Mucosa of descending colon (tissue), 3 donors: ENCODE data around the gene PLCH2. TPM values are rescaled to one million over a fixed set of nuclear protein-coding genes. Genes with fewer than 3 reads are reported as not detected.
"Not testable (repeated sequence)": the region's sequence is repeated elsewhere in the genome, so short reads cannot be mapped to it uniquely, and the experiment has no call there.

Source experiments
- ATAC-seq: fragments of 200-7000 bp; cut with Tn5 transposase; one replicate; pipeline ENCODE4 v1.9.1; 2020; ENCODE audit warnings: mild to moderate bottlenecking, moderate library complexity
- DNase-seq, 3 donors: peaks; one replicate each; pipeline ENCODE4 v3.0.0-alpha.2; 2020
- H3K36me3 ChIP-seq: fragments of 200-600 bp; one replicate; pipeline ENCODE4 v1.8.0; 2021; ENCODE audit warnings: low read depth, mild to moderate bottlenecking
- H3K4me1 ChIP-seq: fragments of 200-600 bp; one replicate; pipeline ENCODE4 v1.8.0; 2021; ENCODE audit warnings: low read depth, mild to moderate bottlenecking
- H3K4me3 ChIP-seq: fragments of 200-600 bp; one replicate; pipeline ENCODE4 v1.8.0; 2021; ENCODE audit warnings: mild to moderate bottlenecking
- H3K9me3 ChIP-seq: fragments of 200-600 bp; one replicate; pipeline ENCODE4 v1.8.0; 2021; ENCODE audit warnings: mild to moderate bottlenecking
- intact Hi-C, 2 donors: fragments of 100-400 bp; cut with DNase I in 1 of 2; cut with micrococcal nuclease in 1 of 2; formaldehyde crosslinking; loops; one replicate each; pipeline versions ENCODE4 v1.11.0 to v1.11.1; 2022; cut with DNase I, micrococcal nuclease
- total RNA-seq, 3 donors: library from RNA; stranded (reverse); fragmentation: NEBNext Ultra II Directional in 2 of 3; extraction: Animal tissue kit (Norgen Biotek cat#: 25700) in 2 of 3; gene quantifications; one replicate each; pipeline versions ENCODE4 v1.2.1 to v1.2.4, GENCODE V29; 2021 to 2023
- TF ChIP-seq, protein P1 (sequence below): fragments of 200-600 bp; IDR thresholded peaks from one replicate; pipeline ENCODE4 v1.8.0; 2022; ENCODE audit warnings: antibody characterized with exemption, mild to moderate bottlenecking
- donor health status: DM: no; HTN: no; CAD: no; lungs with moderate emphysema.
- donor health status: DM: no; HTN: no; CAD: no.
- donor health status: DM: no; HTN: yes; CAD: no.

PLCH2 gene
- total RNA-seq, 3 donors from 2014 or later, result 1.2 to 6.8 (median 1.9) TPM

DNA sequence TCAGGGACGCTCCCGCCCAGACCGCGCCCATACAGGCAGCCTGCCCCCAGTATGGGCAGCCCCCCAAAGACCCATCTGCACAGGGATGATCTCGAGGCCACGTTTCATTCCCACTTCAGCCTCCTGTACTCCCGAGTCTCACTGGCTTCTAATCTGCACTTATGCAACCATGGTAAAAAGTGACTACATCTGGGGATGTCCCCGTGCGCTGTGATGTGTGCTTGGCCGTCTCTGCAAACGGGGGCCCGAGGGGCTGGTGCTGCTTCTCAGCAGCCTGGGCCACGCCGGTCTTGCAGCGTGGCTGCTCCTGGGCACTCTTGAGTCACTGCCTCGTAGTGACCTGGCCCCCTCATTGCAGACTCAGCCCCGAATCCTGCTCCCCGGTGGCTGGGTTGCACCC is 17.4 kb upstream of the PLCH2 start:
- Histone ChIP-seq H3K36me3 (no peaks in the 10 kb centered on the region), H3K4me3 (no peak overlapping the region), H3K9me3 (no peaks in the 10 kb centered on the region), H3K4me1 (no peaks in the 10 kb centered on the region)
- ATAC-seq, result no peak
- no peak for DNase-seq
- intact Hi-C loops, result no loop called here
- TF ChIP-seq, protein P1, sequence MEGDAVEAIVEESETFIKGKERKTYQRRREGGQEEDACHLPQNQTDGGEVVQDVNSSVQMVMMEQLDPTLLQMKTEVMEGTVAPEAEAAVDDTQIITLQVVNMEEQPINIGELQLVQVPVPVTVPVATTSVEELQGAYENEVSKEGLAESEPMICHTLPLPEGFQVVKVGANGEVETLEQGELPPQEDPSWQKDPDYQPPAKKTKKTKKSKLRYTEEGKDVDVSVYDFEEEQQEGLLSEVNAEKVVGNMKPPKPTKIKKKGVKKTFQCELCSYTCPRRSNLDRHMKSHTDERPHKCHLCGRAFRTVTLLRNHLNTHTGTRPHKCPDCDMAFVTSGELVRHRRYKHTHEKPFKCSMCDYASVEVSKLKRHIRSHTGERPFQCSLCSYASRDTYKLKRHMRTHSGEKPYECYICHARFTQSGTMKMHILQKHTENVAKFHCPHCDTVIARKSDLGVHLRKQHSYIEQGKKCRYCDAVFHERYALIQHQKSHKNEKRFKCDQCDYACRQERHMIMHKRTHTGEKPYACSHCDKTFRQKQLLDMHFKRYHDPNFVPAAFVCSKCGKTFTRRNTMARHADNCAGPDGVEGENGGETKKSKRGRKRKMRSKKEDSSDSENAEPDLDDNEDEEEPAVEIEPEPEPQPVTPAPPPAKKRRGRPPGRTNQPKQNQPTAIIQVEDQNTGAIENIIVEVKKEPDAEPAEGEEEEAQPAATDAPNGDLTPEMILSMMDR, result no peak

DNA sequence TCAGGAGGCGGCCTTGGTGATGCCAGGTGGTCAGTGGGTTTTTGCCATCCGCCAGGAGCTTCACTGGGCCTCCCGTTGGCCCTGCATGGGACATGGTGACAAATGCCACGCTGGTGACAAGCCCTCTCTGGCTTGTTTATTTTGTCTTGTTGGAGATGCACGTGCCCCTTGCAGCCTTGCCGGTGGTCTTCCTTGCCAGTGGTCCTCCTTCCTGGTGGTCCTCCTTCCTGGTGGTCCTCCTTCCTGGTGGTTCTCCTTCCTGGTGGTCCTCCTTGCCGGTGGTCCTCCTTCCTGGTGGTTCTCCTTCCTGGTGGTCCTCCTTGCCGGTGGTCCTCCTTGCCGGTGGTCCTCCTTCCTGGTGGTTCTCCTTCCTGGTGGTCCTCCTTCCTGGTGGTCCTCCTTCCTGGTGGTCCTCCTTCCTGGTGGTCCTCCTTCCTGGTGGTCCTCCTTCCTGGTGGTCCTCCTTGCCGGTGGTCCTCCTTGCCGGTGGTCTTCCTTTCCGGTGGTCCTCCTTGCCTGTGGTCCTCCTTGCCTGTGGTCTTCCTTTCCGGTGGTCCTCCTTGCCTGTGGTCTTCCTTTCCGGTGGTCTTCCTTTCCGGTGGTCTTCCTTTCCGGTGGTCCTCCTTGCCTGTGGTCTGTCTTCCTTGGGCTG is 16.9 kb upstream of the PLCH2 start:
- DNase-seq, H3K4me3 ChIP-seq, H3K4me1 ChIP-seq, intact Hi-C loops, H3K36me3 ChIP-seq, H3K9me3 ChIP-seq, ATAC-seq: not testable (repeated sequence)

DNA sequence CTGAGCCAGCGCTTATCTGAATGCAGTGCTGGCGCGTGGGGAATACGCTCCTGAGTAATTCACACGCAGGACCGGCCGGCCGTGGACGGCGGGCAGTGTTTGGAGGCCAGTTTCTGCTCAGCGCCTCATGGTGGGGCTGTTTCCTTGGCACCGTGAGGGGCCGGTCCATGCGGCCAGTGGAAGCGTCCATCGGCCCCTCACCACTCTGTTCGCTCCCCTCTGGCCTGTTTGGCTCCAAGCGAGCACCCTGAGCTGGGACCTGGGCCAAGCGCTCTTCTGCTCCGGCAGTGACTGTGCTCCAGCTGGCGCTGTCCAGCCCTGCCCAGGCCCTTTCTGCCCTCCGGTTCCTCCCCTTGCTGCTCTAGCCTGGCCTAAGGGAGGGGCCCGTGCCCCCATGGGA is 16.3 kb upstream of the PLCH2 start:
- H3K9me3 ChIP-seq, result no peaks in the 10 kb centered on the region
- no peak overlapping the region for H3K4me3 ChIP-seq
- intact Hi-C loops, result no loop called here
- no peak for DNase-seq
- TF ChIP-seq, protein P1, result no peak
- H3K4me1 ChIP-seq, result no peaks in the 10 kb centered on the region
- no peaks in the 10 kb centered on the region for H3K36me3 ChIP-seq
- no peak for ATAC-seq

DNA sequence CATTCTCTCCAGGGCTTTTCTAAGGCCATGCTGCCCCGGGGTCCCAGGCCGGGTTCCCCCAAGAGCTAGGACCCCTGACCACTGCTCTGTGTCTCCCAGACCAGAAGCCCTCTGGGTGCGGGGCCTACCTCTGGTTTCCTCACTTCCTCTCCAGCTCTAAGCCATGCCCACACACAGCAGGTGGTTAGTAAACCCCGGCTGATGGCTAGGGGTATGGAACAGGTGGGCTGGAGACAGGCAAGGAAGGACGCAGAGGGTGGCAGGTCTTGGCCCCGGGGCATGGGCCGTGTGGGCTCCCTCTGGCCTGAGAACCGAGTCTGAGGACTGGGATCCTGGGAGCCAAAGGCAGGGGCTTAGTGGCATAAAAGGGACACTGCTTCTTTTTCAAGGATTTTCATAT is 15.9 kb upstream of the PLCH2 start:
- H3K9me3 ChIP-seq, result no peaks in the 10 kb centered on the region
- intact Hi-C loops, result no loop called here
- TF ChIP-seq, protein P1, result no peak
- H3K36me3 ChIP-seq, result no peaks in the 10 kb centered on the region
- no peaks in the 10 kb centered on the region for H3K4me1 ChIP-seq
- H3K4me3 ChIP-seq, result no peak overlapping the region
- ATAC-seq (no peak), DNase-seq (no peak)

DNA sequence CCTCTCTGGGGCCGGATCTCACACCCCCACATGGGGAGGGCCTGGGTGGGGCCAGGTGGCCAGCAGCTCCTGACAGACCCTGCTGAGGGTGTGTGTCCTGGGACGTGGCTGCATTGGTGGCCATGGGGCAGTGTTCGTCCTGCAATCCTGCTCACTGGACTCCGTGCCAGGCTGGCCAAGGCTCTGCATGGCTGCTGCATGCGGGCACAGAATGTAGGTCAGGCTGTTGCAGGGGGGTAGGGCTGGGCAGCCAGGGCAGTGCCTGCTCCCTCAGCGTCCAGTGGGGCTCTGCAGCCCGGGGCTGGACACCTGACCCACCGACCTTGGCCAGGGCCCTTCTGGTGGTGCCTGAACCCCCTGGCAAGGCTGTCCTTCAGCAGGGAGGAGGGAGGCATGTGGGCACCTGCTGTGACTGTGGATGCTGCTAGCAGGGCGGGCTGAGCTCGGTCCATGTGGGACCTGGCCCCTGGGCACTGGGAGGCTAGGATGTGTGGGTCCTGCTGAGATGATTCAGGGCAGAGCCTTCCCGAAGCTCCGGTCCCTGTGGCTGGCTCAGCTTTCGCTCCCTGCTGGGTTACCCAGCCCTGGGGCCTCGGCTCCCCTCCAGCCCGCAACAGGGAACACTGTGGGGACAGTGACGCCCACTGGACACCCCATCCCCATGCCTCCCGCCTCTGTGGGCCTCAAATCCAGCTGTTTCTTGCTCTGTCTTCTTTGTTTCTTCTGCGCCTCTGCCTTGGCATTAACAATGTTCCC is 14.9 kb upstream of the PLCH2 start:
- Histone ChIP-seq H3K4me3 (no peak overlapping the region), H3K4me1 (no peaks in the 10 kb centered on the region), H3K9me3 (no peaks in the 10 kb centered on the region), H3K36me3 (no peaks in the 10 kb centered on the region)
- no peak for ATAC-seq
- intact Hi-C loops, result no loop called here
- TF ChIP-seq, protein P1, result no peak
- DNase-seq, result no peak

DNA sequence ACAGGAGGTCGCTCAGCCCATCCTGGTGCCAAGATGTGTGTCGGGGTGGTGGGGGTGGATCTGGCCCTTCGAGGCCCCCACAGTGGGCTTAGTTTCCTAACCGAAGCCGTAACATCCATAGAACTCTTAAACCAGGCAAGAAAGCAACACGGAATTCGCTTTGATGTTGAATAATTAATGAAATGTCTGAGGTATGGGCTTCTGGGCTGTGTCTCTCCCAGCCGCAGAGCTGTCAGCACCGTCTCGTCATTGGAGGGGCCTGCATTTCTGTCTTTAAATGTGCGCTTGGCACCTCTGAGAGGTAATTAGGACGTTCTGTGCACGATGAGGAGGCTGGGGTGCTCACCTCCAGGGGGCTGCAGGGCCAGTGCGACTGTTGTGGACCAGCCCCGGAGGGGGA is 13.3 kb upstream of the PLCH2 start:
- Histone ChIP-seq H3K4me1 (no peaks in the 10 kb centered on the region), H3K36me3 (no peaks in the 10 kb centered on the region), H3K9me3 (no peaks in the 10 kb centered on the region), H3K4me3 (no peak overlapping the region)
- ATAC-seq (no peak), DNase-seq (no peak)
- intact Hi-C loops, result no loop called here
- TF ChIP-seq, protein P1, result no peak
